Measurements from ENCODE around the gene HNRNPM. TPM values are rescaled to one million over a fixed set of nuclear protein-coding genes. Genes with fewer than 3 reads are reported as not detected.

Gene HNRNPM
- total RNA-seq, 1 experiment from 2014 or later, result 298 TPM

DNA sequence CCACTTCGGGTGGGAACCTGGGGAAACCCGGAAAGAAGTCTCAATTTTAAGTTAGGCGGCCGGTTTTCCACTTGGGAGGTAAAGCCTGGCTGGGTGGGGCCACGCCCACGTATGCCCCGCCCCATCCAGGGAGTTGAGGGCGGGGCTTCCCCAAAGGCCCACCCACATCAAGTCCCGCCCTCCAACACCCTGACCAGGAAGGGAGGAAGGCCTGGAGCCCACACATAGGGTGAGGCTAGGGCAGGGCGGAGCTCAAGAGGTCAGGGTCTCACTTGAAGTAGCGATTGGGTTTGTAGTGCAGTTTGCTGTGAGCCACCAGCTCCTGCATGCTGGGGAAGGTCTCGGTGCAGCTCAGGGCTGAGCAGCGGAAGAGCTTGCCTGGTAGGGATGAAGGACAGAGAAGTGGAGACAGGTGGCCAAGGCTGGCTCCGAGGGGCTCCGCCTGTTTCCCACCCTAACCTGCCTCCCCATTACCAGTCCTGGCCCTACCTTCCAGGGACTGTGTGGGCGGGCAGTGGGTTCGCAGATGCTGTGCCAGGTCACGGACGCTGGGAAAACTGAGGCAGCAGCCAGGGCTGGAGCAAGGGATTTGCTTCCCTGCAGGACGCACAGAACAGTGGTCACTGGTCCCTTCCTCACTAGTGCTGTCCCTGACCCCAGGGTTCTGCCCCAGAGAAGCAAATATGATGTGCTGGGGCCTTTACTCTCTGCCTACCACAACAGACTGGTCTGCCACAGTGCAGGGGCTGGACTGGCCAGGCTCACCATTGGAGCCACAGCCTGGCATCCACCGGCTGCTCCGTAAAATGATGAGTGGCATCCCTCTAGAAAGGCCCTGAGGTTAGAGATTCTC lies 67.6 kb downstream of the HNRNPM start:
- H3K4me2 ChIP-seq (ENCODE audit: low read length), result peak overlapping the region; percentile 87
- ChIA-PET RAD21 (ENCODE audit: low non-redundant PET in 1 of 2, low total read pairs in 2 of 2, uncharacterized antibody in 2 of 2, unreplicated experiment in 2 of 2) (no interaction called here), CTCF (interaction anchor here (0.7 to 2.0 kb wide), 3 partner anchors 67 to 158 kb away, joined by 3 to 21 read pairs (median 4); no protein-coding TSS in a partner anchor), POLR2A (interaction anchor here (0.6 to 2.8 kb wide), 2 partner anchors 69 to 150 kb away, joined by 5 to 7 read pairs; no protein-coding TSS in a partner anchor)
- peak overlapping the region; percentile 95 for H3K27ac ChIP-seq (ENCODE audit: low read depth, low read length)
- H3K79me2 ChIP-seq (ENCODE audit: insufficient read depth, low read length), result no peaks in the 10 kb centered on the region
- no peak overlapping the region for H2AFZ ChIP-seq (ENCODE audit: low read depth, low read length, poor library complexity, severe bottlenecking)
- H3K9ac ChIP-seq (ENCODE audit: low read length), result peak overlapping the region; percentile 87
- H3K4me1 ChIP-seq (ENCODE audit: control insufficient read depth in 1 of 2, insufficient read depth in 2 of 2, low read length in 2 of 2), result peaks cover 21 to 41% of the 10 kb centered on the region in 2 experiments
- peak; percentile 65 for ATAC-seq
- H3K9me2 ChIP-seq (ENCODE audit: insufficient read depth), result no peaks in the 10 kb centered on the region
- TF ChIP-seq SP1 (IDR thresholded peaks at IDR 0.05; ENCODE audit: low read depth) (no peak; the same call in 1 of the 2 replicates), SIN3A (IDR thresholded peaks at IDR 0.05; ENCODE audit: low read depth) (no peak), POLR2A (IDR thresholded peaks at IDR 0.05; ENCODE audit: borderline replicate concordance, extremely low read depth, insufficient read depth, insufficient read length) (peak; percentile 14), POLR2AphosphoS5 (IDR thresholded peaks at IDR 0.05; ENCODE audit: low read depth, low read length) (peak; percentile 71), EZH2phosphoT487 (IDR thresholded peaks at IDR 0.05; ENCODE audit: borderline replicate concordance) (no peak), EGR1 (IDR thresholded peaks at IDR 0.05; ENCODE audit: low read depth) (peak; percentile 94)
- no peaks in the 10 kb centered on the region for H3K9me3 ChIP-seq (ENCODE audit: control insufficient read depth in 1 of 2, insufficient read depth in 1 of 2, low read depth in 1 of 2, low read length in 2 of 2)
- H3K4me3 ChIP-seq (replicated peaks in 1 of 2; ENCODE audit: low read depth in 1 of 2, low read length in 2 of 2), result peak overlapping the region; percentile 59 to 78
- peak; percentile 67 for DNase-seq (ENCODE audit: low read depth, low spot score)
- H4K20me1 ChIP-seq (ENCODE audit: insufficient read depth), result no peaks in the 10 kb centered on the region
- H3K27me3 ChIP-seq (ENCODE audit: insufficient read depth, low read length), result no peaks in the 10 kb centered on the region
- H3K36me3 ChIP-seq (ENCODE audit: control insufficient read depth in 1 of 2, insufficient read depth in 2 of 2, low read length in 2 of 2), result no peaks in the 10 kb centered on the region
- intact Hi-C loops (cut with micrococcal nuclease), result loop anchor here (10.0 kb wide), 1 partner anchor 98 kb away; the partner anchor contains the start of gene MARCHF2
- no TSS peak for BruUV-seq (replicated peaks)

DNA sequence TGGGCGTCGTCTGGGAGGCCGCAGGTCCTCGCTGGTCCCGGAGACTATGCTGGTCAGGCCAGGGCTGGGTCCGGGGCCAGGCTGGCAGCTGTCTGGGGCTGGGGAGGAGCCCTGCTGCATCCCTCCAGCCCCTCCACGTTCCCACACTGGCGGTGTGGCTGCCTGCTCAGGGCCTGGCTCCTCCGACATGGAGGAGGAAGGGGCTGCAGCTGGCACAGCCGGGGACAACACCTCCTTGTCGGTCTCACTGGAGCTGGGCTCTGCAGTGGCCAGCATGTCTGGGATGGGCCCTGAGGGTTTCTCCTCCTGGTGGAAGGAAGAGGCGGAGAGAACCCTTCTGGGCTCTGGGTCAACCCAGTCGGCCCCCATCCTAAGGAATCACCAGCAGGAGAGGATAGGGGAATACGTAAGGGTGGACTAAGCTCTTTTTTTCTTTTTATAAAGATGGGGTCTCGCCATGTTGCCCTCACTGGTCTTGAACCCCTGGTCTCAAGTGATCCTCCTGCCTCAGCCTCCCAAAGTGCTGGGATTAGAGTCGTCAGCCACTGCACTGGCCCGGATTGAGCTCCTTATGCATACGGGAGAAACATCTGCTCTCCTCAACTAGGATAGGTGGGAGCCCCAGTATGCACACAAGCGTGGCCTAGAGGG lies 68.4 kb downstream of the HNRNPM start:
- Histone ChIP-seq H3K27me3 (ENCODE audit: insufficient read depth, low read length) (no peaks in the 10 kb centered on the region), H3K4me2 (ENCODE audit: low read length) (peak overlapping the region; percentile 87), H3K4me1 (ENCODE audit: control insufficient read depth in 1 of 2, insufficient read depth in 2 of 2, low read length in 2 of 2) (peaks cover 21 to 41% of the 10 kb centered on the region in 2 experiments), H3K9me3 (ENCODE audit: control insufficient read depth in 1 of 2, insufficient read depth in 1 of 2, low read depth in 1 of 2, low read length in 2 of 2) (no peaks in the 10 kb centered on the region), H3K79me2 (ENCODE audit: insufficient read depth, low read length) (no peaks in the 10 kb centered on the region), H3K36me3 (ENCODE audit: control insufficient read depth in 1 of 2, insufficient read depth in 2 of 2, low read length in 2 of 2) (no peaks in the 10 kb centered on the region), H3K27ac (ENCODE audit: low read depth, low read length) (peak overlapping the region; percentile 95), H3K4me3 (replicated peaks in 1 of 2; ENCODE audit: low read depth in 1 of 2, low read length in 2 of 2) (peak overlapping the region; percentile 59 to 78), H3K9me2 (ENCODE audit: insufficient read depth) (no peaks in the 10 kb centered on the region), H3K9ac (ENCODE audit: low read length) (peak overlapping the region; percentile 87), H4K20me1 (ENCODE audit: insufficient read depth) (no peaks in the 10 kb centered on the region), H2AFZ (ENCODE audit: low read depth, low read length, poor library complexity, severe bottlenecking) (no peak overlapping the region)
- ChIA-PET RAD21 (ENCODE audit: low non-redundant PET in 1 of 2, low total read pairs in 2 of 2, uncharacterized antibody in 2 of 2, unreplicated experiment in 2 of 2) (interaction anchor here (0.7 to 1.4 kb wide), 3 partner anchors 12 to 100 kb away, joined by 3 read pairs; partner anchors contain the start of gene MARCHF2 (in 1 of the 2)), POLR2A (interaction anchor here (0.7 to 3.1 kb wide), 25 partner anchors 7 to 189 kb away, joined by 3 to 69 read pairs (median 6); partner anchors contain the start of genes ANGPTL4, HNRNPM, MARCHF2 and MYO1F), CTCF (interaction anchor here (1.0 to 2.0 kb wide), 8 partner anchors 8 to 610 kb away, joined by 3 to 21 read pairs (median 4); partner anchors contain the start of genes MAP2K7 and MARCHF2)
- BruUV-seq (replicated peaks), result TSS peak; percentile 72
- DNase-seq (ENCODE audit: low read depth, low spot score) (no peak), ATAC-seq (no peak)
- intact Hi-C loops (cut with micrococcal nuclease), result loop anchor here (10.0 kb wide), 1 partner anchor 98 kb away; the partner anchor contains the start of gene MARCHF2
- peak; percentile 19 for TF ChIP-seq POLR2A (IDR thresholded peaks at IDR 0.05; ENCODE audit: borderline replicate concordance, extremely low read depth, insufficient read depth, insufficient read length)
- TF ChIP-seq, protein P1, sequence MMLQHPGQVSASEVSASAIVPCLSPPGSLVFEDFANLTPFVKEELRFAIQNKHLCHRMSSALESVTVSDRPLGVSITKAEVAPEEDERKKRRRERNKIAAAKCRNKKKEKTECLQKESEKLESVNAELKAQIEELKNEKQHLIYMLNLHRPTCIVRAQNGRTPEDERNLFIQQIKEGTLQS (IDR thresholded peaks at IDR 0.05), result no peak

All from HCT116 (cell line).